Heart left ventricle (tissue), 13 donors: ENCODE measurements around the gene CAP1.

Experiments
- POLR2A ChIP-seq, 2 donors: fragments of 450-650 bp; IDR thresholded peaks; one replicate each; pipeline ENCODE4 v1.6.1; 2017; ENCODE audit warnings: antibody characterized with exemption in 2 of 2, mild to moderate bottlenecking in 2 of 2, moderate library complexity in 2 of 2
- TF ChIP-seq, protein P1 (sequence below), 12 donors: fragments of 200-600 bp; sonication (generic) in 4 of 12; IDR thresholded peaks; one replicate each; pipeline versions ENCODE4 v1.5.0 to v1.8.0; 2018 to 2022; ENCODE audit warnings: antibody characterized with exemption in 12 of 12, mild to moderate bottlenecking in 5 of 12
- donor health status: ischemic (EF 13 %, LVEDD 7.1; RV severe dilation, severe dysfunction).
- donor health status: DM: no; HTN: yes; CAD: no.
- donor health status: DM: no; HTN: no; CAD: no.
- donor health status: ischemic (EF 25% LVEDD 6.9; RV normal size, moderate dysfunction).
- donor health status: ischemic (EF 25% LVEDD 5.7; RV mildly dilated, moderate dysfunction).
- donor health status: ischemic (EF 35%, LVEDD 5.7; RV mildly dilated, moderate dysfunction).
- donor health status: nonischemic (EF 11% LVEDD 7.7; RV severe dilation, severe dysfunction).
- donor health status: DM: yes; HTN: yes; CAD: no.
- donor health status: PGD.
- donor health status: ischemic (EF 29% LVEDD 5.4; RV normal size, mild dysfunction).
- donor health status: nonischemic (EF 23%, LVEDD 6.1; RV moderate dilation, normal function).

GRCh38 chr1:40045182-40045581 lies 4.7 kb downstream of the CAP1 start:
- TF ChIP-seq, protein P1, sequence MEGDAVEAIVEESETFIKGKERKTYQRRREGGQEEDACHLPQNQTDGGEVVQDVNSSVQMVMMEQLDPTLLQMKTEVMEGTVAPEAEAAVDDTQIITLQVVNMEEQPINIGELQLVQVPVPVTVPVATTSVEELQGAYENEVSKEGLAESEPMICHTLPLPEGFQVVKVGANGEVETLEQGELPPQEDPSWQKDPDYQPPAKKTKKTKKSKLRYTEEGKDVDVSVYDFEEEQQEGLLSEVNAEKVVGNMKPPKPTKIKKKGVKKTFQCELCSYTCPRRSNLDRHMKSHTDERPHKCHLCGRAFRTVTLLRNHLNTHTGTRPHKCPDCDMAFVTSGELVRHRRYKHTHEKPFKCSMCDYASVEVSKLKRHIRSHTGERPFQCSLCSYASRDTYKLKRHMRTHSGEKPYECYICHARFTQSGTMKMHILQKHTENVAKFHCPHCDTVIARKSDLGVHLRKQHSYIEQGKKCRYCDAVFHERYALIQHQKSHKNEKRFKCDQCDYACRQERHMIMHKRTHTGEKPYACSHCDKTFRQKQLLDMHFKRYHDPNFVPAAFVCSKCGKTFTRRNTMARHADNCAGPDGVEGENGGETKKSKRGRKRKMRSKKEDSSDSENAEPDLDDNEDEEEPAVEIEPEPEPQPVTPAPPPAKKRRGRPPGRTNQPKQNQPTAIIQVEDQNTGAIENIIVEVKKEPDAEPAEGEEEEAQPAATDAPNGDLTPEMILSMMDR (IDR thresholded peaks at IDR 0.05) = no peak
- no peak for TF ChIP-seq POLR2A (IDR thresholded peaks at IDR 0.05)
